Smooth muscle cell (in vitro differentiated cells): ENCODE data around the gene KRT75. TPM values are rescaled to one million over a fixed set of nuclear protein-coding genes. Genes with fewer than 3 reads are reported as not detected.
A peak's percentile ranks its signal among the peaks of the same experiment; 100 is the strongest.

ENCODE experiments used
- DNase-seq: peaks from one replicate; lab custom pipeline; 2025; ENCODE audit not compliant: unreplicated experiment; lab: John Stamatoyannopoulos, UW
- H2AFZ ChIP-seq: fragments of 200-600 bp; sonication (generic); 2 replicates; pipeline ENCODE4 v1.6.0; 2016; ENCODE audit warnings: antibody characterized with exemption, low read depth, mild to moderate bottlenecking
- H3F3A ChIP-seq: fragments of 200-600 bp; sonication (generic); 2 replicates; pipeline ENCODE4 v1.6.0; 2017; ENCODE audit warnings: antibody characterized with exemption, low read depth
- H3K27ac ChIP-seq: fragments of 200-600 bp; sonication (generic); 2 replicates; pipeline ENCODE4 v1.5.1; 2016; ENCODE audit warnings: low read depth, mild to moderate bottlenecking
- H3K27me3 ChIP-seq: fragments of 200-600 bp; sonication (generic); 2 replicates; pipeline ENCODE4 v1.6.1; 2016; ENCODE audit warnings: low read depth, mild to moderate bottlenecking
- H3K36me3 ChIP-seq: fragments of 200-600 bp; sonication (generic); 2 replicates; pipeline ENCODE4 v1.5.1; 2016; ENCODE audit warnings: low read depth
- H3K4me1 ChIP-seq: fragments of 200-600 bp; sonication (generic); 2 replicates; pipeline ENCODE4 v1.5.1; 2016; ENCODE audit warnings: low read depth
- H3K4me2 ChIP-seq: fragments of 200-600 bp; sonication (generic); 2 replicates; pipeline ENCODE4 v1.6.0; 2016; ENCODE audit warnings: mild to moderate bottlenecking
- H3K4me3 ChIP-seq: fragments of 200-600 bp; sonication (generic); 2 replicates; pipeline ENCODE4 v1.5.1; 2016; ENCODE audit warnings: mild to moderate bottlenecking
- H3K79me2 ChIP-seq: fragments of 200-600 bp; sonication (generic); 2 replicates; pipeline ENCODE4 v1.6.0; 2016; ENCODE audit warnings: low read depth, mild to moderate bottlenecking
- H3K9ac ChIP-seq: fragments of 200-600 bp; sonication (generic); 2 replicates; pipeline ENCODE4 v1.6.0; 2016; ENCODE audit warnings: low read depth
- H3K9me3 ChIP-seq: fragments of 200-600 bp; sonication (generic); replicated peaks from 2 replicates; pipeline ENCODE4 v1.5.1; 2016; ENCODE audit warnings: low read depth
- H4K20me1 ChIP-seq: fragments of 200-600 bp; sonication (generic); 2 replicates; pipeline ENCODE4 v1.6.0; 2016; ENCODE audit warnings: low read depth
- WGBS: methylation state at CpG from one replicate; pipeline ENCODE4 v1.1.7; 2016; ENCODE audit warnings: low lambda C conversion rate; 5-methylcytosine and 5-hydroxymethylcytosine counted together
- polyA plus RNA-seq: library from polyadenylated mRNA; unstranded; fragments of >200 nt; fragmentation: Nextera tagmentation; extraction: Ambion mirVana; gene quantifications from 2 replicates; pipeline ENCODE4 v1.2.1, GENCODE V29; 2016
- total RNA-seq: library from RNA; depleted of rRNA; stranded (reverse); fragments of >200 nt; gene quantifications from 2 replicates; pipeline ENCODE4 v1.2.3, GENCODE V29; 2014
- TF ChIP-seq, protein P1 (sequence below): fragments of 200-600 bp; sonication (generic); IDR thresholded peaks from 2 replicates; pipeline ENCODE4 v1.5.1; 2017; ENCODE audit warnings: borderline replicate concordance, mild to moderate bottlenecking, antibody characterized with exemption; ENCODE audit not compliant: insufficient read depth, poor library complexity, severe bottlenecking

Gene KRT75
- total and polyA plus RNA-seq, 2 experiments from 2014 or later: 0.37 to 1.9 TPM

GRCh38 chr12:52423035-52423434, 11.1 kb downstream of the KRT75 start:
- Histone ChIP-seq H3K27ac (peak overlapping the region; percentile 38), H3F3A (peaks cover 4% of the 10 kb centered on the region), H3K79me2 (no peaks in the 10 kb centered on the region), H3K9ac (no peak overlapping the region), H4K20me1 (no peaks in the 10 kb centered on the region), H3K27me3 (no peaks in the 10 kb centered on the region), H3K4me2 (no peak overlapping the region), H3K4me1 (peaks cover 10% of the 10 kb centered on the region), H3K4me3 (no peak overlapping the region), H3K9me3 (no peaks in the 10 kb centered on the region), H3K36me3 (no peaks in the 10 kb centered on the region), H2AFZ (peak overlapping the region; percentile 61)
- TF ChIP-seq, protein P1, sequence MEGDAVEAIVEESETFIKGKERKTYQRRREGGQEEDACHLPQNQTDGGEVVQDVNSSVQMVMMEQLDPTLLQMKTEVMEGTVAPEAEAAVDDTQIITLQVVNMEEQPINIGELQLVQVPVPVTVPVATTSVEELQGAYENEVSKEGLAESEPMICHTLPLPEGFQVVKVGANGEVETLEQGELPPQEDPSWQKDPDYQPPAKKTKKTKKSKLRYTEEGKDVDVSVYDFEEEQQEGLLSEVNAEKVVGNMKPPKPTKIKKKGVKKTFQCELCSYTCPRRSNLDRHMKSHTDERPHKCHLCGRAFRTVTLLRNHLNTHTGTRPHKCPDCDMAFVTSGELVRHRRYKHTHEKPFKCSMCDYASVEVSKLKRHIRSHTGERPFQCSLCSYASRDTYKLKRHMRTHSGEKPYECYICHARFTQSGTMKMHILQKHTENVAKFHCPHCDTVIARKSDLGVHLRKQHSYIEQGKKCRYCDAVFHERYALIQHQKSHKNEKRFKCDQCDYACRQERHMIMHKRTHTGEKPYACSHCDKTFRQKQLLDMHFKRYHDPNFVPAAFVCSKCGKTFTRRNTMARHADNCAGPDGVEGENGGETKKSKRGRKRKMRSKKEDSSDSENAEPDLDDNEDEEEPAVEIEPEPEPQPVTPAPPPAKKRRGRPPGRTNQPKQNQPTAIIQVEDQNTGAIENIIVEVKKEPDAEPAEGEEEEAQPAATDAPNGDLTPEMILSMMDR: no peak
- WGBS: 71% methylated on average over 6 of the region's 6 CpGs
- DNase-seq: no peak

- Histone ChIP-seq H3K4me2 (peak overlapping the region; percentile 17), H3K4me3 (no peak overlapping the region), H3K27me3 (no peaks in the 10 kb centered on the region), H3K9ac (no peak overlapping the region), H3K36me3 (no peaks in the 10 kb centered on the region), H3K9me3 (no peaks in the 10 kb centered on the region), H3K79me2 (no peaks in the 10 kb centered on the region), H3K4me1 (peaks cover 10% of the 10 kb centered on the region), H3K27ac (peak overlapping the region; percentile 22), H2AFZ (no peak overlapping the region), H4K20me1 (no peaks in the 10 kb centered on the region), H3F3A (peaks cover 4% of the 10 kb centered on the region)
- TF ChIP-seq, protein P1: no peak
- DNase-seq: no peak
- 7% methylated on average over 1 of the region's 1 CpG for WGBS
Measured at GRCh38 chr12:52419656-52420055, 14.5 kb downstream of the KRT75 start.

GRCh38 chr12:52418576-52419110, 15.5 kb downstream of the KRT75 start:
- H3K9me3 ChIP-seq: no peaks in the 10 kb centered on the region
- TF ChIP-seq, protein P1: no peak
- H3K9ac ChIP-seq: no peak overlapping the region
- 75% methylated on average over 4 of the region's 4 CpGs for WGBS
- peaks cover 7% of the 10 kb centered on the region for H3K4me1 ChIP-seq
- no peaks in the 10 kb centered on the region for H3K36me3 ChIP-seq
- no peak overlapping the region for H2AFZ ChIP-seq
- H4K20me1 ChIP-seq: no peaks in the 10 kb centered on the region
- H3F3A ChIP-seq: peaks cover 4% of the 10 kb centered on the region
- no peak overlapping the region for H3K4me2 ChIP-seq
- no peak for DNase-seq
- H3K27me3 ChIP-seq: no peaks in the 10 kb centered on the region
- H3K27ac ChIP-seq: peak overlapping the region; percentile 22
- H3K79me2 ChIP-seq: no peaks in the 10 kb centered on the region
- no peak overlapping the region for H3K4me3 ChIP-seq

DNA sequence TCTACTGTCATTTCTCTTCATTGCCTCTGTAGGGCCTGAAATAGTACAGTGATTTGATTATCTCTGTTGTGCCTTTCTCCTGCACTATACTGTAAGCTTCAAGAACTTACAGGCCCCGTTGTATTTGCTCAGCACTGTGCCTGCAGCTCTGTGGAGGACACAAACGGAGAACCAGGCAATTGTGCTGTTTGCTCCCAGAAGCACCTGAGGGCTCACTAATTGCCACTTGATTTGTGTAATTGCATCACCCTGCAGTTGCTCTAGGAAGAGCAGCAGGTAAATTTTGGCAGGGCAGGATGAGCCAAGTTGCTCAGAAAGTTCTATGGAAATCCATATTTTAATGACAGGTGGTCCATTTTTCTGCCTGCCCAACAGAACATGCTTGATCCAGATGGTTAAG, 16.4 kb downstream of the KRT75 start:
- 71% methylated on average over 2 of the region's 2 CpGs for WGBS

More for the DNA sequence above, 16.4 kb downstream of the KRT75 start:
- TF ChIP-seq, protein P1: no peak
- Histone ChIP-seq H3K9ac (no peak overlapping the region), H3K27ac (no peak overlapping the region), H3K27me3 (no peaks in the 10 kb centered on the region), H3K4me2 (no peak overlapping the region), H2AFZ (no peak overlapping the region), H3K79me2 (no peaks in the 10 kb centered on the region), H3K4me1 (no peaks in the 10 kb centered on the region), H4K20me1 (no peaks in the 10 kb centered on the region), H3K36me3 (no peaks in the 10 kb centered on the region), H3K9me3 (no peaks in the 10 kb centered on the region), H3F3A (no peaks in the 10 kb centered on the region), H3K4me3 (no peak overlapping the region)
- DNase-seq: no peak
